ENCODE results near the gene BHLHA15. TPM values are rescaled to one million over a fixed set of nuclear protein-coding genes. Genes with fewer than 3 reads are reported as not detected.

Gene BHLHA15
- total RNA-seq, 1 donor from 2014 or later: 0.57 TPM

- Mint-ChIP-seq H3K9me3 (ENCODE audit: low read depth) (peaks cover 3% of the 10 kb centered on the region), H3K27ac (no peak overlapping the region), H3K4me1 (ENCODE audit: low read depth) (no peaks in the 10 kb centered on the region), H3K4me3 (ENCODE audit: low read depth) (no peak overlapping the region), H3K36me3 (ENCODE audit: insufficient read depth) (peaks cover 28% of the 10 kb centered on the region), H3K27me3 (no peaks in the 10 kb centered on the region)
- no peak for DNase-seq (ENCODE audit: low spot score, unreplicated experiment)
- TF ChIP-seq CTCF (IDR thresholded peaks at IDR 0.05; ENCODE audit: unreplicated experiment): no peak
Observed at GRCh38 chr7:98194672-98195457, 16.4 kb upstream of the BHLHA15 start.

- peaks cover 3% of the 10 kb centered on the region for H3K9me3 Mint-ChIP-seq (ENCODE audit: low read depth)
- H3K27ac Mint-ChIP-seq: no peak overlapping the region
- no peak for DNase-seq (ENCODE audit: low spot score, unreplicated experiment)
- no peak overlapping the region for H3K4me3 Mint-ChIP-seq (ENCODE audit: low read depth)
- peaks cover 28% of the 10 kb centered on the region for H3K36me3 Mint-ChIP-seq (ENCODE audit: insufficient read depth)
- no peaks in the 10 kb centered on the region for H3K27me3 Mint-ChIP-seq
- no peak for TF ChIP-seq CTCF (IDR thresholded peaks at IDR 0.05; ENCODE audit: unreplicated experiment)
- H3K4me1 Mint-ChIP-seq (ENCODE audit: low read depth): no peaks in the 10 kb centered on the region
Observed at GRCh38 chr7:98196706-98197605, 14.3 kb upstream of the BHLHA15 start.

GRCh38 chr7:98199131-98199530, 12.1 kb upstream of the BHLHA15 start:
- Mint-ChIP-seq H3K27me3 (no peaks in the 10 kb centered on the region), H3K4me3 (ENCODE audit: low read depth) (no peak overlapping the region), H3K4me1 (ENCODE audit: low read depth) (no peaks in the 10 kb centered on the region), H3K9me3 (ENCODE audit: low read depth) (peaks cover 3% of the 10 kb centered on the region), H3K27ac (no peak overlapping the region), H3K36me3 (ENCODE audit: insufficient read depth) (peaks cover 25% of the 10 kb centered on the region)
- DNase-seq (ENCODE audit: low spot score, unreplicated experiment): no peak
- no peak for TF ChIP-seq CTCF (IDR thresholded peaks at IDR 0.05; ENCODE audit: unreplicated experiment)

GRCh38 chr7:98200364-98200763, 10.9 kb upstream of the BHLHA15 start:
- peaks cover 3% of the 10 kb centered on the region for H3K4me1 Mint-ChIP-seq (ENCODE audit: low read depth)
- no peak overlapping the region for H3K27ac Mint-ChIP-seq
- no peak for DNase-seq (ENCODE audit: low spot score, unreplicated experiment)
- H3K36me3 Mint-ChIP-seq (ENCODE audit: insufficient read depth): peaks cover 31% of the 10 kb centered on the region
- H3K9me3 Mint-ChIP-seq (ENCODE audit: low read depth): peaks cover 3% of the 10 kb centered on the region
- H3K4me3 Mint-ChIP-seq (ENCODE audit: low read depth): no peak overlapping the region
- no peak for TF ChIP-seq CTCF (IDR thresholded peaks at IDR 0.05; ENCODE audit: unreplicated experiment)
- H3K27me3 Mint-ChIP-seq: no peaks in the 10 kb centered on the region

GRCh38 chr7:98202367-98203195, 8.7 kb upstream of the BHLHA15 start:
- no peak for DNase-seq (ENCODE audit: low spot score, unreplicated experiment)
- no peaks in the 10 kb centered on the region for H3K27me3 Mint-ChIP-seq
- no peak for TF ChIP-seq CTCF (IDR thresholded peaks at IDR 0.05; ENCODE audit: unreplicated experiment)
- peaks cover 3% of the 10 kb centered on the region for H3K9me3 Mint-ChIP-seq (ENCODE audit: low read depth)
- H3K36me3 Mint-ChIP-seq (ENCODE audit: insufficient read depth): peaks cover 31% of the 10 kb centered on the region
- peaks cover 3% of the 10 kb centered on the region for H3K4me1 Mint-ChIP-seq (ENCODE audit: low read depth)
- H3K27ac Mint-ChIP-seq: no peak overlapping the region
- no peak overlapping the region for H3K4me3 Mint-ChIP-seq (ENCODE audit: low read depth)
